ENCODE measurements around the gene URB1.

URB1 gene

GRCh38 chr21:32349333-32349944 is 43.4 kb downstream of the URB1 start:
- DNase-seq = no peak
- no peak for TF ChIP-seq CTCF (IDR thresholded peaks at IDR 0.05; ENCODE audit: low read depth, low read length)
- Histone ChIP-seq H3K9me3 (ENCODE audit: severe bottlenecking) (peaks cover 5% of the 10 kb centered on the region), H3K36me3 (peaks cover 92% of the 10 kb centered on the region), H3K27ac (no peak overlapping the region), H3K4me3 (ENCODE audit: low read depth, low read length) (no peak overlapping the region), H3K27me3 (ENCODE audit: insufficient read depth, low read depth, severe bottlenecking) (no peaks in the 10 kb centered on the region)

- no peak for DNase-seq
- no peak overlapping the region for H3K27ac ChIP-seq
- H3K36me3 ChIP-seq = peaks cover 92% of the 10 kb centered on the region
- H3K4me3 ChIP-seq (ENCODE audit: low read depth, low read length) = no peak overlapping the region
- no peaks in the 10 kb centered on the region for H3K27me3 ChIP-seq (ENCODE audit: insufficient read depth, low read depth, severe bottlenecking)
- TF ChIP-seq CTCF (IDR thresholded peaks at IDR 0.05; ENCODE audit: low read depth, low read length) = no peak
- H3K9me3 ChIP-seq (ENCODE audit: severe bottlenecking) = peaks cover 8% of the 10 kb centered on the region
These were observed 44.0 kb downstream of the URB1 start for GRCh38 chr21:32348604-32349332.

DNA sequence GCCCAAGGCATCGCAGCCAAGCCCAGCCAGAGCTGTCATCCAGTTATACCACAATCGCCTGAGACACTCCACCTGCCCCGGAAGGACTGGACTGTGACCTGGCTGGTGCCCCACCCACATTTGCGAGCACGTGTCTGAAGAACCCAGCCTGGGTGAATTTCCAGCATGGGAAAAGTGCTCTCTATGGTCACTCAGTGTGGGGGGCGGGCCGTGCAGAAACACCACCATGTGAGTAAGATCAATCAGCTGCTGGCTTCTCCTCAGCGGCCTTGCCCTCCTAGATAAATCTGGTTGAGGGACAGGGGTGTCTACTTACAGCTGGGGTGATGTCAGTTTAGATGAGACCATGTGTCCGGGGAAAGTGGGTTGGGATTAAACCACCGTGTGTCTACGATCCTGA is 44.8 kb downstream of the URB1 start:
- Histone ChIP-seq H3K4me3 (ENCODE audit: low read depth, low read length) (no peak overlapping the region), H3K27me3 (ENCODE audit: insufficient read depth, low read depth, severe bottlenecking) (no peaks in the 10 kb centered on the region), H3K27ac (no peak overlapping the region), H3K36me3 (peaks cover 90% of the 10 kb centered on the region), H3K9me3 (ENCODE audit: severe bottlenecking) (peaks cover 8% of the 10 kb centered on the region)
- TF ChIP-seq CTCF (IDR thresholded peaks at IDR 0.05; ENCODE audit: low read depth, low read length) = no peak
- DNase-seq = peak; percentile 76

DNA sequence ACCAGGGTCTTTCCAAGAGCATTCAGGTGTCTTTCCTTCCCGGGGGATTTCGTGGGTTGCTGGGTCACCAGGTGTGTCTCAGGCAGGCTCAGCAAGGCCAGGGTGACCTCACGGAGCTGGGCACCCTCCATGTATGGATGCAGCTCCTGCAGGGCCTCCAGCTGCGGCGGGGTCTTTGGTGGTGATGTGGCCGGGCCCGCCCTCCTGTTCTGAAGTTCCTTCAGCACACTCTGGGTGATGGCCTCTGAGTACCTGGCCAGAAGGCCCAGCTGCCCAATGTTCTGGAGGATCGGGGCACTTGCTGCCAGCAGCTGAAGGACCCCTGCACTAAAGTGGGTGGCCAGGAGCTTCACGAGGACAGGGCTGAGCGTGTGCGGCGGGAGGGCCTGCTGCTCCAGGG is 45.5 kb downstream of the URB1 start:
- Histone ChIP-seq H3K4me3 (ENCODE audit: low read depth, low read length) (no peak overlapping the region), H3K36me3 (peaks cover 86% of the 10 kb centered on the region), H3K27ac (no peak overlapping the region), H3K9me3 (ENCODE audit: severe bottlenecking) (peaks cover 8% of the 10 kb centered on the region), H3K27me3 (ENCODE audit: insufficient read depth, low read depth, severe bottlenecking) (no peaks in the 10 kb centered on the region)
- TF ChIP-seq CTCF (IDR thresholded peaks at IDR 0.05; ENCODE audit: low read depth, low read length) = no peak
- DNase-seq = no peak

DNA sequence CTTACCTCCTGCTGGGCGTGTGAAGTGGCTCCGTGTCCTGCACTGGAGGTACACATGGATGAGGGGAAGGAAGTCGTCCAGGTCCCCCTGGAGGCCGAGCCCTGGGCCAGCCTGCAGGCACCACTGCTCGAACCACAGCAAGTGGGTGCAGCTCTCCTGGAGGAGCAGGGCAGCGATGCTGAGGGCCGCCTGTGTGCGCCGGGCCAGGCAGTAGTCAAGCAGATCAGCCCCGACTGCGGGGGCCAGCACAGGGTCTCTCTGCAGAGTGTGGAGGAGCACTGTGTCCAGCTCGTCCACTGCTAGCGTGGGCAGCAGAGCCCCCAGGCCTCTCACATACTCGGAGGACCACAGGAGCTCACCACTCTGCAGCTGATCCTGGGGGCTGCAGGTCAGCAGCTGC is 45.9 kb downstream of the URB1 start:
- Histone ChIP-seq H3K9me3 (ENCODE audit: severe bottlenecking) (peaks cover 8% of the 10 kb centered on the region), H3K27ac (no peak overlapping the region), H3K36me3 (peaks cover 82% of the 10 kb centered on the region), H3K27me3 (ENCODE audit: insufficient read depth, low read depth, severe bottlenecking) (no peaks in the 10 kb centered on the region), H3K4me3 (ENCODE audit: low read depth, low read length) (no peak overlapping the region)
- no peak for TF ChIP-seq CTCF (IDR thresholded peaks at IDR 0.05; ENCODE audit: low read depth, low read length)
- DNase-seq = no peak
